PC-9 (cell line): ENCODE measurements around the gene AGL.

Source experiments
- EZH2 ChIP-seq: fragments of 200-600 bp; sonication (generic); IDR thresholded peaks from 2 replicates; pipeline ENCODE4 v1.8.0; 2017; ENCODE audit warnings: antibody characterized with exemption, low read depth
- TF ChIP-seq, protein P1 (sequence below): fragments of 200-600 bp; sonication (generic); conservative IDR thresholded peaks from 2 replicates; pipeline ENCODE4 v1.6.1; 2017; ENCODE audit warnings: mixed run types, antibody characterized with exemption, mild to moderate bottlenecking, moderate library complexity

DNA sequence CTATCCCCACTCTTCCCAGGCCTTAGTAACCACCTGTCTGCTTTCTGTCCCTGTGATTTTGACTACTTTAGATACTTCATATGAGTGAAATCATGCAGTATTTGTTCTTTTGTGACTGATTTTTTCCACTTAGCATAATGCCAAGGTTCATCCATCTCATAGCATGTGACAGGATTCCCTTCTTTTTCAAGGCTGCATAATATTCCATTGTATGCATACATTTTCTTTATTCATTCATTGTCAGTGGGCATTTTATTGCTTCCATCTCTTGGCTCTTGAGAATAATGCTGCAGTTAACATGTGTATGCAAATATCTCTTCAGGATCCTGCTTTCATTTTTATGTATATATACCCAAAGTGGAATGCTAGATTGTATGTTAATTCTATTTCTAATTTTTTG is 56.4 kb downstream of the AGL start:
- TF ChIP-seq, protein P1, sequence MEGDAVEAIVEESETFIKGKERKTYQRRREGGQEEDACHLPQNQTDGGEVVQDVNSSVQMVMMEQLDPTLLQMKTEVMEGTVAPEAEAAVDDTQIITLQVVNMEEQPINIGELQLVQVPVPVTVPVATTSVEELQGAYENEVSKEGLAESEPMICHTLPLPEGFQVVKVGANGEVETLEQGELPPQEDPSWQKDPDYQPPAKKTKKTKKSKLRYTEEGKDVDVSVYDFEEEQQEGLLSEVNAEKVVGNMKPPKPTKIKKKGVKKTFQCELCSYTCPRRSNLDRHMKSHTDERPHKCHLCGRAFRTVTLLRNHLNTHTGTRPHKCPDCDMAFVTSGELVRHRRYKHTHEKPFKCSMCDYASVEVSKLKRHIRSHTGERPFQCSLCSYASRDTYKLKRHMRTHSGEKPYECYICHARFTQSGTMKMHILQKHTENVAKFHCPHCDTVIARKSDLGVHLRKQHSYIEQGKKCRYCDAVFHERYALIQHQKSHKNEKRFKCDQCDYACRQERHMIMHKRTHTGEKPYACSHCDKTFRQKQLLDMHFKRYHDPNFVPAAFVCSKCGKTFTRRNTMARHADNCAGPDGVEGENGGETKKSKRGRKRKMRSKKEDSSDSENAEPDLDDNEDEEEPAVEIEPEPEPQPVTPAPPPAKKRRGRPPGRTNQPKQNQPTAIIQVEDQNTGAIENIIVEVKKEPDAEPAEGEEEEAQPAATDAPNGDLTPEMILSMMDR, result no peak
- TF ChIP-seq EZH2, result no peak
